ENCODE data around the gene VKORC1.
"Not testable (repeated sequence)": the region's sequence is repeated elsewhere in the genome, so short reads cannot be mapped to it uniquely, and the experiment has no call there.

VKORC1 gene

GRCh38 chr16:31138621-31139578 lies 44.3 kb upstream of the VKORC1 start:
- peak overlapping the region; percentile 10 for H3K4me3 ChIP-seq (replicated peaks; ENCODE audit: low read depth, low read length)
- TF ChIP-seq CTCF (IDR thresholded peaks at IDR 0.05; ENCODE audit: low read length, missing control alignments): no peak
- peak; percentile 62 for DNase-seq (ENCODE audit: low read depth)

- not testable (repeated sequence) for DNase-seq (ENCODE audit: low read depth); H3K4me3 ChIP-seq (replicated peaks; ENCODE audit: low read depth, low read length)
These were observed 42.4 kb upstream of the VKORC1 start for GRCh38 chr16:31136822-31137499.

- TF ChIP-seq CTCF (IDR thresholded peaks at IDR 0.05; ENCODE audit: low read length, missing control alignments): no peak
- no peak overlapping the region for H3K4me3 ChIP-seq (replicated peaks; ENCODE audit: low read depth, low read length)
- no peak for DNase-seq (ENCODE audit: low read depth)
These were observed 41.7 kb upstream of the VKORC1 start for GRCh38 chr16:31136287-31136662.

GRCh38 chr16:31135535-31136286 lies 41.1 kb upstream of the VKORC1 start, which contains the start of gene PRSS8:
TSS of gene PRSS8 (minus strand) at chr16:31135727. CDS start at chr16:31135498, 229 bp downstream.
- no peak for DNase-seq (ENCODE audit: low read depth)
- TF ChIP-seq CTCF (IDR thresholded peaks at IDR 0.05; ENCODE audit: low read length, missing control alignments): no peak
- H3K4me3 ChIP-seq (replicated peaks; ENCODE audit: low read depth, low read length): no peak within 1 kb of the TSS

GRCh38 chr16:31134625-31135534 lies 40.3 kb upstream of the VKORC1 start:
- no peak overlapping the region for H3K4me3 ChIP-seq (replicated peaks; ENCODE audit: low read depth, low read length)

GRCh38 chr16:31134091-31134571 lies 39.5 kb upstream of the VKORC1 start:
- DNase-seq (ENCODE audit: low read depth): no peak
- TF ChIP-seq CTCF (IDR thresholded peaks at IDR 0.05; ENCODE audit: low read length, missing control alignments): no peak
- no peak overlapping the region for H3K4me3 ChIP-seq (replicated peaks; ENCODE audit: low read depth, low read length)

More at GRCh38 chr16:31134625-31135534, 40.3 kb upstream of the VKORC1 start:
- no peak for TF ChIP-seq CTCF (IDR thresholded peaks at IDR 0.05; ENCODE audit: low read length, missing control alignments)
- no peak for DNase-seq (ENCODE audit: low read depth)
